ENCODE results near the gene RYK.

DNA sequence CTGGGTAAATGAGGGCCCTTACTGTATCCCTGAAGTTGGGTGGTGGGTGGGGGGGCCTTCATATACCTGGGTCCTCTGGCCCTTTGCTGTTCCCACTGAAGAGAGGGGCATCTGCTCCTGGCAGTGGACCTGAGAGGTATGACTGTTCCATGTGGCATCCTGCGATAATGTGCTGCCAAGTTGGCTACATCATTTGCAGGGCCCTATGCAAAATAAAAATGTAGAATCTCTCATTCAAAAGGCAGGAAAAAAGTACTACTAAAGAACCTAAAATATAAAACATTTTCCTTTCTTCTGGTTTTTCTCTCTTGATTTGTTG, 49.2 kb upstream of the RYK start:
- TF ChIP-seq, protein P1, sequence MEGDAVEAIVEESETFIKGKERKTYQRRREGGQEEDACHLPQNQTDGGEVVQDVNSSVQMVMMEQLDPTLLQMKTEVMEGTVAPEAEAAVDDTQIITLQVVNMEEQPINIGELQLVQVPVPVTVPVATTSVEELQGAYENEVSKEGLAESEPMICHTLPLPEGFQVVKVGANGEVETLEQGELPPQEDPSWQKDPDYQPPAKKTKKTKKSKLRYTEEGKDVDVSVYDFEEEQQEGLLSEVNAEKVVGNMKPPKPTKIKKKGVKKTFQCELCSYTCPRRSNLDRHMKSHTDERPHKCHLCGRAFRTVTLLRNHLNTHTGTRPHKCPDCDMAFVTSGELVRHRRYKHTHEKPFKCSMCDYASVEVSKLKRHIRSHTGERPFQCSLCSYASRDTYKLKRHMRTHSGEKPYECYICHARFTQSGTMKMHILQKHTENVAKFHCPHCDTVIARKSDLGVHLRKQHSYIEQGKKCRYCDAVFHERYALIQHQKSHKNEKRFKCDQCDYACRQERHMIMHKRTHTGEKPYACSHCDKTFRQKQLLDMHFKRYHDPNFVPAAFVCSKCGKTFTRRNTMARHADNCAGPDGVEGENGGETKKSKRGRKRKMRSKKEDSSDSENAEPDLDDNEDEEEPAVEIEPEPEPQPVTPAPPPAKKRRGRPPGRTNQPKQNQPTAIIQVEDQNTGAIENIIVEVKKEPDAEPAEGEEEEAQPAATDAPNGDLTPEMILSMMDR (IDR thresholded peaks at IDR 0.05): no peak
- TF ChIP-seq EP300 (IDR thresholded peaks at IDR 0.05) (no peak), POLR2AphosphoS5 (IDR thresholded peaks at IDR 0.05) (no peak)

All from gastroesophageal sphincter (tissue), 3 donors.